Measurements from ENCODE around the gene ASAP2. TPM values are rescaled to one million over a fixed set of nuclear protein-coding genes. Genes with fewer than 3 reads are reported as not detected.

ASAP2 gene
- total RNA-seq, 2 experiments from 2014 or later: 0.21 to 0.26 TPM

DNA sequence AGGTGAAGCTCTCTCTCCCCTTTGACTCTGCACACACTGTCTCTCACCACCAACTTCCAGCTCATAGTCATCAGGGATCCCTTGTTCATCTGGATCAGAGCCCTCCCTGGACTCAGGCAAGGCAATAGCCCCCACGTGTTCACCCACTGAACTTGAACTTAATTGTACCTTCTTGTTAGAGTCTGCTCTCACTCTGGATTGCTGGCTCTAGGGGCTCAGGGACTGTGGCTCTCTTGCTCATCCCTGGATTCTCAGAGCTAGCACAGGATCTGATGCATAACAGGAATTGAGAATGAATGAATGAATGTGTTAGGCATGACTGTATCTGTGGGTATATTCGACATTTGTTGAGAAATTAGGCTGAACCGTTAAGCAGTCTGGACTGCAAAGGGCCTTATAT lies 16.7 kb upstream of the ASAP2 start:
- Mint-ChIP-seq H3K4me3 (no peak overlapping the region), H3K36me3 (ENCODE audit: low read depth) (no peaks in the 10 kb centered on the region), H3K27me3 (peaks cover 2% of the 10 kb centered on the region), H3K4me1 (no peaks in the 10 kb centered on the region), H3K27ac (no peak overlapping the region), H3K9me3 (ENCODE audit: low read depth) (no peaks in the 10 kb centered on the region)
- no peak for DNase-seq
- ATAC-seq: no peak
- ChIA-PET CTCF (interaction anchor here (0.9 to 1.9 kb wide), 2 partner anchors 16 to 318 kb away, joined by 3 to 8 read pairs; partner anchors contain the start of gene ASAP2), POLR2A (no interaction called here)
- intact Hi-C loops (cut with DNase I, micrococcal nuclease): no loop called here

GRCh38 chr2:9191041-9191481 lies 15.6 kb upstream of the ASAP2 start:
- intact Hi-C loops (cut with DNase I, micrococcal nuclease): no loop called here
- ATAC-seq: no peak
- Mint-ChIP-seq H3K27ac (no peak overlapping the region), H3K36me3 (ENCODE audit: low read depth) (no peaks in the 10 kb centered on the region), H3K4me3 (no peak overlapping the region), H3K4me1 (no peaks in the 10 kb centered on the region), H3K27me3 (peaks cover 2% of the 10 kb centered on the region), H3K9me3 (ENCODE audit: low read depth) (no peaks in the 10 kb centered on the region)
- ChIA-PET CTCF (interaction anchor here (1.9 kb wide), 1 partner anchor 15 kb away, joined by 8 read pairs; the partner anchor contains the start of gene ASAP2), POLR2A (no interaction called here)
- no peak for DNase-seq

GRCh38 chr2:9192712-9193111 lies 13.9 kb upstream of the ASAP2 start:
- Mint-ChIP-seq H3K27ac (no peak overlapping the region), H3K4me1 (no peaks in the 10 kb centered on the region), H3K9me3 (ENCODE audit: low read depth) (no peaks in the 10 kb centered on the region), H3K27me3 (peaks cover 8% of the 10 kb centered on the region), H3K36me3 (ENCODE audit: low read depth) (no peaks in the 10 kb centered on the region), H3K4me3 (no peak overlapping the region)
- ATAC-seq (no peak), DNase-seq (no peak)
- intact Hi-C loops (cut with DNase I, micrococcal nuclease): no loop called here
- POLR2A ChIA-PET: no interaction called here
- CTCF ChIA-PET: no interaction called here

- ATAC-seq: no peak
These were observed 12.3 kb upstream of the ASAP2 start for GRCh38 chr2:9194352-9194751.

DNA sequence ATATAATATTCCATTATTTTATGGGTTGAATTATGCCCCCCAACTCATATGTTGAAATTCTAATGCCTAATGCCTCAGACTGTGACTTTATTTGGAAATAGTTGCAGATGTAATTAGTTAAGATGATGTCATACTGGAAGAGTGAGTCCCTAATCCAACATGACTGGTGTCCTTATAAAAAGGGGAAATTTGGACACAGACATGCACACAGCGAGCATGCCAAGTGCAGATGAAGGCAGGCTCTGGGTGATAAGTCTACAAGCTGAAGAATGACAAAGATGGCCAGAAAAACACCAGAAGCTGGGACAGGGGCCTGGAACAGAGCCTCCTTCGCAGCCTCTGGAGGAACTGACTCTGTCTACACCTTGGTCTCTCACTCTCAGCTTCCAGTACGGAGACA lies 10.0 kb upstream of the ASAP2 start:
- ChIA-PET CTCF (no interaction called here), POLR2A (no interaction called here)
- ATAC-seq: no peak
- H3K4me1 Mint-ChIP-seq: no peaks in the 10 kb centered on the region
- H3K27me3 Mint-ChIP-seq: peaks cover 26% of the 10 kb centered on the region
- H3K4me3 Mint-ChIP-seq: no peak overlapping the region
- H3K36me3 Mint-ChIP-seq (ENCODE audit: low read depth): no peaks in the 10 kb centered on the region
- no peak for DNase-seq
- H3K27ac Mint-ChIP-seq: no peak overlapping the region
- intact Hi-C loops (cut with DNase I, micrococcal nuclease): no loop called here
- no peaks in the 10 kb centered on the region for H3K9me3 Mint-ChIP-seq (ENCODE audit: low read depth)

More at GRCh38 chr2:9194352-9194751, 12.3 kb upstream of the ASAP2 start:
- H3K9me3 Mint-ChIP-seq (ENCODE audit: low read depth): no peaks in the 10 kb centered on the region
- ChIA-PET POLR2A (no interaction called here), CTCF (no interaction called here)
- no peaks in the 10 kb centered on the region for H3K36me3 Mint-ChIP-seq (ENCODE audit: low read depth)
- H3K4me1 Mint-ChIP-seq: no peaks in the 10 kb centered on the region
- H3K4me3 Mint-ChIP-seq: no peak overlapping the region
- H3K27me3 Mint-ChIP-seq: peaks cover 15% of the 10 kb centered on the region
- H3K27ac Mint-ChIP-seq: no peak overlapping the region
- intact Hi-C loops (cut with DNase I, micrococcal nuclease): no loop called here
- DNase-seq: no peak

- H3K4me1 Mint-ChIP-seq: no peaks in the 10 kb centered on the region
- DNase-seq: no peak
- ChIA-PET POLR2A (no interaction called here), CTCF (no interaction called here)
- H3K4me3 Mint-ChIP-seq: no peak overlapping the region
- intact Hi-C loops (cut with DNase I, micrococcal nuclease): no loop called here
- H3K27me3 Mint-ChIP-seq: peaks cover 26% of the 10 kb centered on the region
- H3K36me3 Mint-ChIP-seq (ENCODE audit: low read depth): no peaks in the 10 kb centered on the region
- H3K9me3 Mint-ChIP-seq (ENCODE audit: low read depth): no peaks in the 10 kb centered on the region
- ATAC-seq: no peak
- no peak overlapping the region for H3K27ac Mint-ChIP-seq
These were observed 8.7 kb upstream of the ASAP2 start for GRCh38 chr2:9197916-9198315.

- ChIA-PET POLR2A (no interaction called here), CTCF (interaction anchor here (0.6 kb wide), 1 partner anchor 13 kb away, joined by 3 read pairs; no protein-coding TSS in a partner anchor)
- intact Hi-C loops (cut with DNase I, micrococcal nuclease): loop anchor here in 1 of 2 experiments (10.0 kb wide), 2 partner anchors 355 to 555 kb away; partner anchors contain the start of gene ADAM17
- Mint-ChIP-seq H3K36me3 (ENCODE audit: low read depth) (no peaks in the 10 kb centered on the region), H3K27me3 (peaks cover 34% of the 10 kb centered on the region), H3K9me3 (ENCODE audit: low read depth) (no peaks in the 10 kb centered on the region), H3K4me1 (no peaks in the 10 kb centered on the region), H3K27ac (no peak overlapping the region), H3K4me3 (no peak overlapping the region)
- DNase-seq: no peak
- no peak for ATAC-seq
These were observed 6.6 kb upstream of the ASAP2 start for GRCh38 chr2:9199716-9200632.

DNA sequence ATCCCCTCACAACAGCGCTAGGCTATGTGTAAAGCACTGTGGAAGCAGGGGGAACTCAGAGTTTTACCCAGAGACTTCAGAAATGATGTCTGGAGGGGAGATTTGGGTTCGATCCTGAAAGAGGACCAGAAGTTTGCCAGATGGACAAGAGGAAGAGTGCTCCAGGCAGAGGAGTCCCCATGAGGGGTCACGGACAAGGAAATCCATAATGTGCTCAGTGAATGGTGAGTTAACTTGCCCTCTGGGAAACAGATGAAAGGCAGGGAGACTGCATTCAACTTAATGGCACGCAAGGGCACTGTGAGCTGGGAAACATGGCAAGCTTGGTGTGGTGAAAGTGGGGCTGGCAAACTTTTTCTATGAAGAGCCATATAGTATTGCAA lies 6.0 kb upstream of the ASAP2 start:
- no peaks in the 10 kb centered on the region for H3K9me3 Mint-ChIP-seq (ENCODE audit: low read depth)
- no peak for DNase-seq
- no peaks in the 10 kb centered on the region for H3K36me3 Mint-ChIP-seq (ENCODE audit: low read depth)
- H3K27ac Mint-ChIP-seq: no peak overlapping the region
- ChIA-PET POLR2A (no interaction called here), CTCF (interaction anchor here (0.6 kb wide), 1 partner anchor 13 kb away, joined by 3 read pairs; no protein-coding TSS in a partner anchor)
- H3K4me3 Mint-ChIP-seq: no peak overlapping the region
- ATAC-seq: no peak
- H3K27me3 Mint-ChIP-seq: peaks cover 38% of the 10 kb centered on the region
- intact Hi-C loops (cut with DNase I, micrococcal nuclease): loop anchor here in 1 of 2 experiments (10.0 kb wide), 2 partner anchors 354 to 554 kb away; partner anchors contain the start of gene ADAM17
- peaks cover 2% of the 10 kb centered on the region for H3K4me1 Mint-ChIP-seq

- DNase-seq: no peak
- ChIA-PET POLR2A (no interaction called here), CTCF (no interaction called here)
- Mint-ChIP-seq H3K4me3 (no peak overlapping the region), H3K4me1 (peaks cover 7% of the 10 kb centered on the region), H3K36me3 (ENCODE audit: low read depth) (no peaks in the 10 kb centered on the region), H3K9me3 (ENCODE audit: low read depth) (no peaks in the 10 kb centered on the region), H3K27ac (no peak overlapping the region), H3K27me3 (peaks cover 43% of the 10 kb centered on the region)
- ATAC-seq: no peak
- intact Hi-C loops (cut with DNase I, micrococcal nuclease): loop anchor here in 1 of 2 experiments (10.0 kb wide), 2 partner anchors 353 to 553 kb away; partner anchors contain the start of gene ADAM17
These were observed 5.3 kb upstream of the ASAP2 start for GRCh38 chr2:9201185-9201891.

GRCh38 chr2:9203006-9203405 lies 3.6 kb upstream of the ASAP2 start:
- ATAC-seq: no peak
- CTCF ChIA-PET: interaction anchor here (0.6 to 1.2 kb wide), 2 partner anchors 27 to 186 kb away, joined by 3 read pairs; no protein-coding TSS in a partner anchor
- intact Hi-C loops (cut with DNase I, micrococcal nuclease): loop anchor here in 1 of 2 experiments (10.0 kb wide), 2 partner anchors 352 to 552 kb away; partner anchors contain the start of gene ADAM17
- H3K27me3 Mint-ChIP-seq: peaks cover 41% of the 10 kb centered on the region
- DNase-seq: no peak
- no peaks in the 10 kb centered on the region for H3K36me3 Mint-ChIP-seq (ENCODE audit: low read depth)
- POLR2A ChIA-PET: no interaction called here
- H3K4me3 Mint-ChIP-seq: no peak overlapping the region
- peaks cover 10% of the 10 kb centered on the region for H3K4me1 Mint-ChIP-seq
- H3K9me3 Mint-ChIP-seq (ENCODE audit: low read depth): no peaks in the 10 kb centered on the region
- H3K27ac Mint-ChIP-seq: no peak overlapping the region

DNA sequence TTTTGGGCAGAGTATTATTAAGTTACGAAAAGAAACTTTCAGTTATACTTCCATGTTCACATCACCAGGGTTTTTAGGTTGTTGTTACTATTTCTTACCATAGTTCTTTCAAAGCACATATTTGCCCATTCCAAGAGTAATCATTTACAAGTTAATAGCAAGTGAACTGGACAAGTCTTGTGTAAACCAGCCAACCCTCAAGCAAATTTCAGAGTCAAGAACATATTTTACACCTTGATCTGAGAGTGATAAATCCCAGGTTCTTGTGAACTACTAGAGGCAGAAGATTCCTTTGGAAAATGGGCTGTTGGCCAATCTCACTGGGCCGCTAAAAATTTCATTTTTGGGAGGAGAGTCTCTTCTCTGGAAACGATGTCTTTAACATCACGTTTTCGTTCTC lies 2.7 kb upstream of the ASAP2 start:
- H3K27ac Mint-ChIP-seq: no peak overlapping the region
- POLR2A ChIA-PET: no interaction called here
- H3K4me1 Mint-ChIP-seq: peaks cover 11% of the 10 kb centered on the region
- H3K27me3 Mint-ChIP-seq: peaks cover 44% of the 10 kb centered on the region
- H3K9me3 Mint-ChIP-seq (ENCODE audit: low read depth): no peaks in the 10 kb centered on the region
- CTCF ChIA-PET: no interaction called here
- DNase-seq (no peak), ATAC-seq (no peak)
- intact Hi-C loops (cut with DNase I, micrococcal nuclease): loop anchor here in 1 of 2 experiments (10.0 kb wide), 2 partner anchors 351 to 551 kb away; partner anchors contain the start of gene ADAM17
- H3K4me3 Mint-ChIP-seq: no peak overlapping the region
- no peaks in the 10 kb centered on the region for H3K36me3 Mint-ChIP-seq (ENCODE audit: low read depth)
